HG03064 (cell line): ENCODE results near the gene RHOXF1.
"Not testable (repeated sequence)": the region's sequence is repeated elsewhere in the genome, so short reads cannot be mapped to it uniquely, and the experiment has no call there.

ENCODE experiments used
- ATAC-seq: cut with Tn5 transposase; IDR thresholded peaks from one replicate; pipeline ENCODE4 v1.9.1; 2021; ENCODE audit warnings: low read depth; ENCODE audit not compliant: unreplicated experiment

RHOXF1 gene

DNA sequence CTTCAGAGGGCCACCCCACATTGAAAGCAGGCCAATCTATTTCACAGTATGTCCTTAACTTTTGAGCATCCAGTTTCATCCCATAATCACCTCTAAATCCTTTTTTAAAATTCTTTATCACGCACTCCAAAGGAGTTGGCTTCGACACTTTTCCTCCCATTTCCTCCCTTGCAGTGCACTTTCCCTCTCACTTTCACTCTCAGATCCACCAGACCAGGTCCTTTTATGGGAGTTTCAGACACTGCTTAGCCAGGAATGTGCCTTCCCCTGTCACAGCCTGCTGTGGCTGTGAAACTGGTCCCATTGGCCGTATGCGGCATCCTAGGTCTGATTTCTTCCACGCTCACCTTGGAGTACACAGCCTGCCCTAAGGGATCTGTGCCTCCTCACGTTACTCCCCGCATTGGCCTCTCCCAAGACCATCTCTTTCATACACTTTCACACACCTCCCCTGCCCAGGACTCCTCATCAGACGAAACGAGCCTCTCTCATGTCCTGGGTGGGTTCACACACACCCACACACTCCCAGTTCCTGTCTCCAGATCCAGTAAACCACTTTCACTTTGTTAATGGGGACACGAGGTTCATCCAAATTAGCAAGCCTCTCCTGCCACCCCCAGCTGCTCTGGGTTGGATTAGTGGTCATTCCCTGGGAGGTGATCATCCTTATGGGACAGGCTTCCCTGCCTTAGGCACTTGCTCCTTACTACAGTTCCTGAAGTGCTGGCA, 28.3 kb downstream of the RHOXF1 start:
- ATAC-seq = no peak

DNA sequence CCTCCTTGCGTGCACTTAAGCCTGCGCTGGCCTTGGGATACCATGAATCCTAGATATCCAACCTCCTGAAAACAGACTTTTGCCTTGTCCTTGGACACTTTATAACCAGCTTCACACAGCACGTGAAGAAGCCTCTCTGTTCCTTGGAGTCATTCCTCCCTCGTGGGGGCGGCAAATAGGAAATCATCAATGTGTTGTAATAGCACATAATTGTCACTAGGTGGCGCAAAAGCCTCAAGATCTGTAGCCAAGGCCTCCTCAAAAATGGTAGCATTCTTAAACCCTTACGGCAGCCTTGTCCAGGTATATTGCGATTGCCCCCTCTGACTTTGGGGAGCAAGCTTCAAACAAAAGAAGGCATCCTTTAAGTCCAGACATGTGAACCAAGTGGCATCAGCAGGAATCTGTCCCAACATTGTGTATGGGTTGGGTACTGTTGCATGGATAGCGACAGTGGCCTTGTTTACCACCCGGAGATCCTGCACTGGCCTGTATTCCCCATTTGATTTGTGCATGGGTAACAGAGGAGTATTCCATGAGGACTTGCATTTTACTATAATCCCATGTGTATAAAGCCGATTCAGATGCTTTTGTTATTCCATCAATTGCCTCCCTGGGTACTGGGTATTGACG, 30.0 kb downstream of the RHOXF1 start:
- ATAC-seq = not testable (repeated sequence)

DNA sequence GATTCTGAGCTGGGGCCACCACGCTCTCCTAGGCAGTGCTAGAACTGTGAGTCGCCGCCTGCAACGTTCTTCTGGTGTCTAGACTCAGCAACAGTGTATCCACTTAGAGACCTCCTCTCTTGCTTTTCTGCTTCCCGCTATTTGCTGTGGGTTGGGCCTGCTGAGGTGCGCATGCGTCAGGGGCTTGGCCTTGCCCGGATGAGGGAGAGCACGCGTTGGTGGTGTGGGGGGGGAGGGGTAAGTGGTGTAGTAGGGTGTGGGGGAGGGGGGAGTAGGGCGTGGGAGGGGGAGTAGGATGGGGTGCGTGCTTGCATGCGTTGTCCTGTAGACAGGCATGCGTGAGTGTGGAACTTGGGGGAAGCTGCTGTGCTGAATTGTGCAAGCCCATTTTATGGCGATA, 38.1 kb downstream of the RHOXF1 start, which contains the start of gene RHOXF2B:
TSS of gene RHOXF2B (minus strand) at position 101 of the 400 bp plus-strand sequence. CDS start 138 bp downstream, outside the sequence.
- not testable (repeated sequence) for ATAC-seq

DNA sequence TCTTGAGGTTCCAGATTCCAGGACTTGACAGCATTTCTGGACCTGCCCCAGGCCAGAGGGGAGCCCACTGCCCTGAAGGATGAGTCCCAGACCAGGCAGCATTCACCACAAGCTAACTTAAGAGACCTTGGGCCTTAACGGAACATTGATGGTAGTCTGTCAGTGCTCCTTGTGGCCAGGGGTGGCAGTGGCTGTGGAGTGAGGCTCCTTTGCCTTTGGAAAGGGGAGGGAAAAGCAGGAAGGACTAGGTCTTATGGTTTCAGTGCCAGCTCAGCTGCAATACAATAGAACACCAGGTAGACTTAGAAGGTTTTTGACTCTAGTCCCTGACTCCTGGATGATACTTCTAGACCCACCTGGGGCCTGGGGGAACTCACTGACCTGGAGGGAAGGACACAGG, 49.5 kb downstream of the RHOXF1 start:
- not testable (repeated sequence) for ATAC-seq
